OCI-LY1 (cell line): ENCODE results near the gene USF1.
A peak's percentile ranks its signal among the peaks of the same experiment; 100 is the strongest.

Experiments used
- H2AFZ ChIP-seq: fragments of 200-600 bp; sonication (generic), shearing (Covaris generic); 2 replicates; pipeline ENCODE4 v1.6.0; 2014; ENCODE audit warnings: antibody characterized with exemption, mild to moderate bottlenecking, low read length
- H3F3A ChIP-seq: fragments of 200-600 bp; sonication (generic), shearing (Covaris generic); 2 replicates; pipeline ENCODE4 v1.6.0; 2014; ENCODE audit warnings: mild to moderate bottlenecking, antibody characterized with exemption, low read length, moderate library complexity; ENCODE audit not compliant: insufficient read depth
- H3K27ac ChIP-seq: fragments of 200-600 bp; sonication (generic); 2 replicates; pipeline ENCODE4 v1.5.1; 2014; ENCODE audit warnings: low read length, mixed run types, mild to moderate bottlenecking, low read depth; ENCODE audit not compliant: poor library complexity, severe bottlenecking
- H3K27me3 ChIP-seq: fragments of 200-600 bp; sonication (generic); 2 replicates; pipeline ENCODE4 v1.6.0; 2014; ENCODE audit warnings: antibody characterized with exemption, mild to moderate bottlenecking, low read length, moderate library complexity; ENCODE audit not compliant: insufficient read depth
- H3K36me3 ChIP-seq: fragments of 200-600 bp; sonication (generic); 2 replicates; pipeline ENCODE4 v1.6.1; 2014; ENCODE audit warnings: mild to moderate bottlenecking, antibody characterized with exemption, low read length, moderate library complexity, mixed read lengths; ENCODE audit not compliant: insufficient read depth
- H3K4me1 ChIP-seq: fragments of 200-600 bp; sonication (generic); 2 replicates; pipeline ENCODE4 v1.5.1; 2014; ENCODE audit warnings: mild to moderate bottlenecking, low read length, moderate library complexity; ENCODE audit not compliant: insufficient read depth, severe bottlenecking
- H3K4me2 ChIP-seq: fragments of 200-600 bp; sonication (generic), shearing (Covaris generic); 2 replicates; pipeline ENCODE4 v1.6.1; 2014; ENCODE audit warnings: low read length
- H3K4me3 ChIP-seq: fragments of 200-600 bp; sonication (generic); 2 replicates; pipeline ENCODE4 v1.5.1; 2014; ENCODE audit warnings: low read length, low read depth, mild to moderate bottlenecking, mixed read lengths; ENCODE audit not compliant: poor library complexity, severe bottlenecking
- H3K79me2 ChIP-seq: fragments of 200-600 bp; shearing (Covaris generic); 2 replicates; pipeline ENCODE4 v1.6.1; 2016; ENCODE audit warnings: mixed run types, low read length, mixed read lengths; ENCODE audit not compliant: insufficient read depth
- H3K9ac ChIP-seq: fragments of 200-600 bp; sonication (generic), shearing (Covaris generic); 2 replicates; pipeline ENCODE4 v1.6.1; 2014; ENCODE audit warnings: mild to moderate bottlenecking, low read length, mixed read lengths
- H3K9me2 ChIP-seq: fragments of 200-600 bp; sonication (generic), shearing (Covaris generic); 2 replicates; pipeline ENCODE4 v1.6.1; 2014; ENCODE audit warnings: low read depth, mild to moderate bottlenecking, low read length, mixed read lengths
- H3K9me3 ChIP-seq: fragments of 200-600 bp; shearing (Covaris generic); 2 replicates; pipeline ENCODE4 v1.6.1; 2014; ENCODE audit warnings: low read length, mixed read lengths
- H4K20me1 ChIP-seq: fragments of 200-600 bp; sonication (generic), shearing (Covaris generic); 2 replicates; pipeline ENCODE4 v1.6.0; 2016; ENCODE audit warnings: mild to moderate bottlenecking, low read length; ENCODE audit not compliant: insufficient read depth
- CTCF ChIP-seq: fragments of 200-600 bp; sonication (generic), shearing (Covaris generic); IDR thresholded peaks from 2 replicates; pipeline ENCODE4 v1.5.1; 2017; ENCODE audit warnings: mild to moderate bottlenecking, antibody characterized with exemption, low read length, moderate library complexity, mixed read lengths
- EZH2 ChIP-seq: fragments of 200-600 bp; sonication (generic), shearing (Covaris generic); IDR thresholded peaks from 2 replicates; pipeline ENCODE4 v1.8.0; 2017; ENCODE audit warnings: borderline replicate concordance, mixed run types, mild to moderate bottlenecking, antibody characterized with exemption, low read length, moderate library complexity, mixed read lengths

USF1 gene, protein sequence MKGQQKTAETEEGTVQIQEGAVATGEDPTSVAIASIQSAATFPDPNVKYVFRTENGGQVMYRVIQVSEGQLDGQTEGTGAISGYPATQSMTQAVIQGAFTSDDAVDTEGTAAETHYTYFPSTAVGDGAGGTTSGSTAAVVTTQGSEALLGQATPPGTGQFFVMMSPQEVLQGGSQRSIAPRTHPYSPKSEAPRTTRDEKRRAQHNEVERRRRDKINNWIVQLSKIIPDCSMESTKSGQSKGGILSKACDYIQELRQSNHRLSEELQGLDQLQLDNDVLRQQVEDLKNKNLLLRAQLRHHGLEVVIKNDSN

GRCh38 chr1:161045736-161046604 is at the start of gene USF1:
Gene USF1, minus strand, starts transcription at chr1:161045977. Its CDS starts 2,702 bp downstream, at chr1:161043275.
- H3K4me3 ChIP-seq, result peak within 1 kb of the TSS; percentile 82
- TF ChIP-seq CTCF (no peak), EZH2 (no peak)

GRCh38 chr1:161095230-161095629 is 49.5 kb upstream of the USF1 start:
- Histone ChIP-seq H3K27me3 (no peaks in the 10 kb centered on the region; the same call in 1 of the 2 replicates), H3K36me3 (peaks cover 13% of the 10 kb centered on the region), H3F3A (no peaks in the 10 kb centered on the region), H3K27ac (no peak overlapping the region), H3K9ac (no peak overlapping the region), H3K4me3 (no peak overlapping the region), H3K79me2 (no peaks in the 10 kb centered on the region), H4K20me1 (no peaks in the 10 kb centered on the region), H3K9me3 (no peaks in the 10 kb centered on the region), H2AFZ (no peak overlapping the region), H3K4me1 (peaks cover 16% of the 10 kb centered on the region), H3K9me2 (no peaks in the 10 kb centered on the region), H3K4me2 (no peak overlapping the region)
- TF ChIP-seq CTCF (no peak), EZH2 (no peak)

More at GRCh38 chr1:161045736-161046604, at the start of gene USF1:
- Histone ChIP-seq H3K27ac (peak within 1 kb of the TSS; percentile 96), H3K27me3 (no peaks in the 10 kb centered on the region), H3K4me2 (peak within 1 kb of the TSS; percentile 94), H3K79me2 (peaks cover 7% of the 10 kb centered on the region), H3F3A (peaks cover 4% of the 10 kb centered on the region; the same call in 1 of the 2 replicates), H3K9me2 (no peaks in the 10 kb centered on the region), H3K36me3 (peaks cover 71% of the 10 kb centered on the region), H3K9me3 (no peaks in the 10 kb centered on the region), H4K20me1 (no peaks in the 10 kb centered on the region), H3K4me1 (peaks cover 35% of the 10 kb centered on the region), H3K9ac (peak within 1 kb of the TSS; percentile 94), H2AFZ (no peak within 1 kb of the TSS)

DNA sequence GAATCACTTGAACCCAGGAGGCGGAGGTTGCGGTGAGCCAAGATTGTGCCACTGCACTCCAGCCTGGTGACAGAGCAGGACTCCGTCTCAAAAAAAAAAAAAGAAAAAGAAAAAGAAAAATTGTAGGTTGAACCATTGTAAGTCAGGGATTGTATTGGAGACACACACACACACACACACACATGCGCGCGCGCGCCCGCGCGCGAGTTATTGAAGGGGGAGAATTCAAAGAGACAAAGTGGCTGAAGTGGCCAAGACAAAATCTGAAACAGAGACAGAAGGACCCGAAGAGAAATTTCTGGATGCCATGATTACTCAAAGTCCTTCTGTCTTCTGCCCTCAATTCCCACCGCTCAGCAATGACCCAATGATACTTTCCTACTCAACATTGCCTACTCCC is 48.7 kb upstream of the USF1 start:
- H3K4me3 ChIP-seq, result no peak overlapping the region
- H3F3A ChIP-seq, result no peaks in the 10 kb centered on the region
- H4K20me1 ChIP-seq, result no peaks in the 10 kb centered on the region
- H3K4me2 ChIP-seq, result no peak overlapping the region
- H3K9me2 ChIP-seq, result no peaks in the 10 kb centered on the region
- peaks cover 16% of the 10 kb centered on the region for H3K4me1 ChIP-seq
- H3K36me3 ChIP-seq, result peaks cover 6% of the 10 kb centered on the region
- H3K9me3 ChIP-seq, result no peaks in the 10 kb centered on the region
- TF ChIP-seq EZH2 (no peak), CTCF (no peak)
- H3K79me2 ChIP-seq, result no peaks in the 10 kb centered on the region
- no peak overlapping the region for H2AFZ ChIP-seq
- no peak overlapping the region for H3K27ac ChIP-seq
- no peaks in the 10 kb centered on the region; the same call in 1 of the 2 replicates for H3K27me3 ChIP-seq
- H3K9ac ChIP-seq, result no peak overlapping the region
